Astrocyte (in vitro differentiated cells and primary cell): Measurements from ENCODE around the gene ARL4A. TPM values are rescaled to one million over a fixed set of nuclear protein-coding genes. Genes with fewer than 3 reads are reported as not detected.
"Not testable (repeated sequence)": the region's sequence is repeated elsewhere in the genome, so short reads cannot be mapped to it uniquely, and the experiment has no call there.

ENCODE experiments used
- DNase-seq: peaks from one replicate; pipeline ENCODE4 v3.0.0-alpha.2; 2010; ENCODE audit warnings: low read depth
- FAIRE-seq: peaks from 2 replicates; lab custom pipeline; 2011; peaks lifted over from hg19 to GRCh38; lab: Jason Lieb, UNC
- H2AFZ ChIP-seq: 2 replicates; pipeline ENCODE4 v1.6.0; 2012; ENCODE audit warnings: low read depth, low read length, inconsistent platforms
- H3K27ac ChIP-seq: 2 replicates; pipeline ENCODE4 v1.5.1; 2011; ENCODE audit warnings: low read depth, low read length, inconsistent platforms
- H3K27me3 ChIP-seq: 2 replicates; pipeline ENCODE4 v1.6.0; 2011; ENCODE audit warnings: low read length, inconsistent platforms; ENCODE audit not compliant: insufficient read depth
- H3K36me3 ChIP-seq: 2 replicates; pipeline ENCODE4 v1.5.1; 2011; ENCODE audit warnings: low read length, inconsistent platforms; ENCODE audit not compliant: insufficient read depth
- H3K4me1 ChIP-seq: 2 replicates; pipeline ENCODE4 v1.5.1; 2011; ENCODE audit warnings: low read length, inconsistent platforms; ENCODE audit not compliant: insufficient read depth
- H3K4me2 ChIP-seq: 2 replicates; pipeline ENCODE4 v1.6.0; 2012; ENCODE audit warnings: low read length, inconsistent platforms
- H3K4me3 ChIP-seq: 2 replicates; pipeline ENCODE4 v1.5.1; 2011; ENCODE audit warnings: low read depth, mild to moderate bottlenecking, low read length, inconsistent platforms; ENCODE audit not compliant: insufficient read depth
- H3K79me2 ChIP-seq: 2 replicates; pipeline ENCODE4 v1.6.0; 2012; ENCODE audit warnings: mild to moderate bottlenecking, low read length, inconsistent platforms; ENCODE audit not compliant: insufficient read depth
- H3K9ac ChIP-seq: 2 replicates; pipeline ENCODE4 v1.6.0; 2012; ENCODE audit warnings: mild to moderate bottlenecking, low read length, inconsistent platforms
- H3K9me3 ChIP-seq: 2 replicates; pipeline ENCODE4 v1.5.1; 2012; ENCODE audit warnings: low read depth, mild to moderate bottlenecking, low read length, inconsistent platforms; ENCODE audit not compliant: insufficient read depth
- H4K20me1 ChIP-seq: 2 replicates; pipeline ENCODE4 v1.6.0; 2012; ENCODE audit warnings: low read length, inconsistent platforms; ENCODE audit not compliant: insufficient read depth
- H3K27ac Mint-ChIP-seq: one replicate; pipeline ENCODE4 v1.8.0; 2021; ENCODE audit warnings: mild to moderate bottlenecking, mixed read lengths; ENCODE audit not compliant: unreplicated experiment
- H3K27me3 Mint-ChIP-seq: one replicate; pipeline ENCODE4 v1.8.0; 2021; ENCODE audit warnings: low read depth, mixed read lengths; ENCODE audit not compliant: unreplicated experiment
- H3K36me3 Mint-ChIP-seq: one replicate; pipeline ENCODE4 v1.8.0; 2021; ENCODE audit warnings: low read depth, mixed read lengths; ENCODE audit not compliant: unreplicated experiment
- H3K4me1 Mint-ChIP-seq: one replicate; pipeline ENCODE4 v1.8.0; 2021; ENCODE audit warnings: low read depth, mixed read lengths; ENCODE audit not compliant: unreplicated experiment
- H3K4me3 Mint-ChIP-seq: one replicate; pipeline ENCODE4 v1.8.0; 2021; ENCODE audit warnings: mild to moderate bottlenecking, moderate library complexity, mixed read lengths; ENCODE audit not compliant: unreplicated experiment
- H3K9me3 Mint-ChIP-seq: one replicate; pipeline ENCODE4 v1.8.0; 2021; ENCODE audit warnings: mild to moderate bottlenecking, mixed read lengths; ENCODE audit not compliant: unreplicated experiment
- EZH2 ChIP-seq: IDR thresholded peaks from 2 replicates; pipeline ENCODE4 v1.6.1; 2012; ENCODE audit warnings: mild to moderate bottlenecking, low read length, inconsistent platforms; ENCODE audit not compliant: insufficient read depth
- total RNA-seq: library from RNA; stranded (reverse); gene quantifications from 2 replicates; pipeline ENCODE4 v1.2.1, GENCODE V29; 2021
- TF ChIP-seq, protein P1 (sequence below): IDR thresholded peaks from 2 replicates; pipeline ENCODE4 v1.5.1; 2011; ENCODE audit warnings: low read depth, mild to moderate bottlenecking, inconsistent platforms, low read length, moderate library complexity; ENCODE audit not compliant: insufficient read depth

The ARL4A gene
- total RNA-seq, 1 donor from 2014 or later: 34.6 TPM

GRCh38 chr7:12685550-12685949 lies 1.9 kb upstream of the ARL4A start:
- peak overlapping the region; percentile 73 for H3K4me3 Mint-ChIP-seq
- no peak overlapping the region for H3K27ac ChIP-seq
- FAIRE-seq (no peak), DNase-seq (peak; percentile 23)
- peaks cover 24% of the 10 kb centered on the region for H3K79me2 ChIP-seq
- peak overlapping the region; percentile 41 for H3K27ac Mint-ChIP-seq
- no peaks in the 10 kb centered on the region for H3K9me3 ChIP-seq
- H3K4me3 ChIP-seq: no peak overlapping the region
- TF ChIP-seq EZH2: no peak
- TF ChIP-seq, protein P1, sequence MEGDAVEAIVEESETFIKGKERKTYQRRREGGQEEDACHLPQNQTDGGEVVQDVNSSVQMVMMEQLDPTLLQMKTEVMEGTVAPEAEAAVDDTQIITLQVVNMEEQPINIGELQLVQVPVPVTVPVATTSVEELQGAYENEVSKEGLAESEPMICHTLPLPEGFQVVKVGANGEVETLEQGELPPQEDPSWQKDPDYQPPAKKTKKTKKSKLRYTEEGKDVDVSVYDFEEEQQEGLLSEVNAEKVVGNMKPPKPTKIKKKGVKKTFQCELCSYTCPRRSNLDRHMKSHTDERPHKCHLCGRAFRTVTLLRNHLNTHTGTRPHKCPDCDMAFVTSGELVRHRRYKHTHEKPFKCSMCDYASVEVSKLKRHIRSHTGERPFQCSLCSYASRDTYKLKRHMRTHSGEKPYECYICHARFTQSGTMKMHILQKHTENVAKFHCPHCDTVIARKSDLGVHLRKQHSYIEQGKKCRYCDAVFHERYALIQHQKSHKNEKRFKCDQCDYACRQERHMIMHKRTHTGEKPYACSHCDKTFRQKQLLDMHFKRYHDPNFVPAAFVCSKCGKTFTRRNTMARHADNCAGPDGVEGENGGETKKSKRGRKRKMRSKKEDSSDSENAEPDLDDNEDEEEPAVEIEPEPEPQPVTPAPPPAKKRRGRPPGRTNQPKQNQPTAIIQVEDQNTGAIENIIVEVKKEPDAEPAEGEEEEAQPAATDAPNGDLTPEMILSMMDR: peak; percentile 42
- no peak overlapping the region for H2AFZ ChIP-seq
- no peaks in the 10 kb centered on the region for H3K27me3 Mint-ChIP-seq
- H3K4me1 ChIP-seq: peaks cover 8% of the 10 kb centered on the region
- H3K9me3 Mint-ChIP-seq: no peaks in the 10 kb centered on the region
- H3K27me3 ChIP-seq: no peaks in the 10 kb centered on the region
- H3K36me3 ChIP-seq: no peaks in the 10 kb centered on the region
- H3K4me2 ChIP-seq: peak overlapping the region; percentile 84
- peaks cover 11% of the 10 kb centered on the region for H3K4me1 Mint-ChIP-seq
- H3K9ac ChIP-seq: peak overlapping the region; percentile 95
- H4K20me1 ChIP-seq: peaks cover 11% of the 10 kb centered on the region
- no peaks in the 10 kb centered on the region for H3K36me3 Mint-ChIP-seq

DNA sequence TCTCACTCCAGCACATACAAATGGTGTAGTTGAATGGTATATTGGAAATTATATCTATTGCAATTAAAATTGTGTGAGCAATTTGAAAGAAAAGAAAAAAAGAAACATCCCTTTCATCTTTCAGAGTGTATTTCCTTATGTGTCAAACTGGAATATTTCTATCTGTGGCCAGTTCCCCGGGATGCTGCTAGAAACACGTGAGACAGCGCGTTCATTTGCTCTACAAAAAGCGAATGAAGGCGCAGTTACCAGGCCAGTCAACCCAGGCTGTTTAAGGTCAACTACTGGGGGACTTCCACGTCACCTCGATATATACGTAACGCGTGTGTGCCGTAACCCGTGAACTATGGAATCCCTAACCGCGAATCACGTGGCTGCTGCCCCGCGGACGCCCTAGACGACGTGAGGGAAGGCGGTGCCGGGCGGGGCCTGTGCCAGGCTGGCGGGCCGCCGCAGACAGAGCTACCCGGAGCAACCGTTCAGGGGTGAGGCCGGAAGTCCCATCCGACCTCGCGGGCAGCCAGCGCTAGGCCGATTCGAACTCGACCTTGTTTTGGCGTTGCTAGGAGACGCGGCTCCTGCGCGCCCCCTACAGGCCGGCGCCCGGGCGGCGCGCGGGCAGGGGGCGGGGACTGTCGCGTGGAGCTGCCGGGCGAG lies 1.1 kb upstream of the ARL4A start:
- Histone ChIP-seq H4K20me1 (peaks cover 11% of the 10 kb centered on the region), H3K27me3 (no peaks in the 10 kb centered on the region), H3K36me3 (no peaks in the 10 kb centered on the region), H3K27ac (peak overlapping the region; percentile 88), H3K4me2 (peak overlapping the region; percentile 84), H2AFZ (peak overlapping the region; percentile 92), H3K4me3 (peak overlapping the region; percentile 85), H3K4me1 (peaks cover 8% of the 10 kb centered on the region), H3K9ac (peak overlapping the region; percentile 95), H3K79me2 (peaks cover 30% of the 10 kb centered on the region), H3K9me3 (no peaks in the 10 kb centered on the region)
- Mint-ChIP-seq H3K4me3 (peak overlapping the region; percentile 97), H3K27ac (peak overlapping the region; percentile 88), H3K4me1 (peaks cover 16% of the 10 kb centered on the region), H3K9me3 (no peaks in the 10 kb centered on the region), H3K36me3 (no peaks in the 10 kb centered on the region), H3K27me3 (no peaks in the 10 kb centered on the region)
- FAIRE-seq (no peak), DNase-seq (peak; percentile 83)
- TF ChIP-seq, protein P1: peak; percentile 57
- TF ChIP-seq EZH2: no peak

GRCh38 chr7:12687718-12688171 lies 312 bp downstream of the ARL4A start:
- peak overlapping the region; percentile 92 for H2AFZ ChIP-seq
- H3K27me3 ChIP-seq: no peaks in the 10 kb centered on the region
- H3K36me3 ChIP-seq: no peaks in the 10 kb centered on the region
- TF ChIP-seq, protein P1: no peak
- peak overlapping the region; percentile 84 for H3K4me2 ChIP-seq
- peak overlapping the region; percentile 95 for H3K9ac ChIP-seq
- Mint-ChIP-seq H3K27ac (peak overlapping the region; percentile 16), H3K36me3 (no peaks in the 10 kb centered on the region), H3K27me3 (no peaks in the 10 kb centered on the region), H3K4me1 (peaks cover 16% of the 10 kb centered on the region), H3K9me3 (no peaks in the 10 kb centered on the region), H3K4me3 (peak overlapping the region; percentile 97)
- peak overlapping the region; percentile 85 for H3K4me3 ChIP-seq
- H3K79me2 ChIP-seq: peaks cover 34% of the 10 kb centered on the region
- DNase-seq (no peak), FAIRE-seq (no peak)
- no peaks in the 10 kb centered on the region for H3K9me3 ChIP-seq
- peak overlapping the region; percentile 35 for H3K27ac ChIP-seq
- peaks cover 11% of the 10 kb centered on the region for H4K20me1 ChIP-seq
- peaks cover 8% of the 10 kb centered on the region for H3K4me1 ChIP-seq

- H3K4me1 Mint-ChIP-seq: peaks cover 16% of the 10 kb centered on the region
- DNase-seq, H3K36me3 ChIP-seq, FAIRE-seq, H3K27ac ChIP-seq, H3K27me3 ChIP-seq, H3K36me3 Mint-ChIP-seq, H3K9ac ChIP-seq, H2AFZ ChIP-seq, H3K27ac Mint-ChIP-seq, H3K9me3 ChIP-seq, H3K9me3 Mint-ChIP-seq, H3K4me1 ChIP-seq, H3K27me3 Mint-ChIP-seq: not testable (repeated sequence)
- H3K79me2 ChIP-seq: peaks cover 38% of the 10 kb centered on the region
- peak overlapping the region; percentile 97 for H3K4me3 Mint-ChIP-seq
- peaks cover 11% of the 10 kb centered on the region for H4K20me1 ChIP-seq
- H3K4me3 ChIP-seq: peak overlapping the region; percentile 7
- H3K4me2 ChIP-seq: peak overlapping the region; percentile 84
These were observed 1.2 kb downstream of the ARL4A start for GRCh38 chr7:12688485-12689170.
